ENCODE results near the gene COG2.

The COG2 gene

GRCh38 chr1:230641900-230642262 is 400 bp upstream of the COG2 start:
- no peaks in the 10 kb centered on the region for H3K9me3 ChIP-seq (ENCODE audit: control insufficient read depth, insufficient read depth, low read depth, low read length)
- POLR2A ChIA-PET: interaction anchor here (0.6 to 1.9 kb wide), 7 partner anchors 8 to 960 kb away, joined by 3 to 7 read pairs (median 3); partner anchors contain the start of genes GNPAT and PGBD5
- peaks cover 13% of the 10 kb centered on the region for H3K4me1 ChIP-seq (ENCODE audit: control insufficient read depth, insufficient read depth, low read length)
- TF ChIP-seq ZNF266 (tag by site-specific recombination; IDR thresholded peaks at IDR 0.05; ENCODE audit: low read depth): no peak
- peak; percentile 16; the same call in 1 of the 2 replicates for TF ChIP-seq ZNF785 (tag by site-specific recombination; IDR thresholded peaks at IDR 0.05)
- no peak overlapping the region; the same call in 1 of the 2 replicates for H3K27ac ChIP-seq (ENCODE audit: extremely low read depth, low read depth, low read length)
- H3K36me3 ChIP-seq (ENCODE audit: control insufficient read depth in 2 of 2, insufficient read depth in 1 of 2, low read length in 2 of 2): peaks cover 0 to 7% of the 10 kb centered on the region in 2 experiments; a peak in 1 of 3 replicates
- peak overlapping the region; percentile 37 for H3K4me3 ChIP-seq (ENCODE audit: low read depth, low read length)
- CTCF ChIA-PET: interaction anchor here (0.6 to 2.7 kb wide), 37 partner anchors 8 to 1781 kb away, joined by 3 to 30 read pairs (median 3); no protein-coding TSS in a partner anchor

GRCh38 chr1:230643908-230644307 is 1.6 kb downstream of the COG2 start:
- Histone ChIP-seq H3K36me3 (ENCODE audit: control insufficient read depth in 2 of 2, insufficient read depth in 1 of 2, low read length in 2 of 2) (peaks cover 0 to 7% of the 10 kb centered on the region in 2 experiments; a peak in 1 of 3 replicates), H3K9me3 (ENCODE audit: control insufficient read depth, insufficient read depth, low read depth, low read length) (no peaks in the 10 kb centered on the region), H3K4me3 (ENCODE audit: low read depth, low read length) (peak overlapping the region; percentile 3), H3K27ac (ENCODE audit: extremely low read depth, low read depth, low read length) (no peak overlapping the region), H3K4me1 (ENCODE audit: control insufficient read depth, insufficient read depth, low read length) (peaks cover 13% of the 10 kb centered on the region)
- ChIA-PET POLR2A (interaction anchor here (1.5 kb wide), 1 partner anchor 38 kb away, joined by 7 read pairs; no protein-coding TSS in a partner anchor), CTCF (interaction anchor here (0.6 to 2.7 kb wide), 6 partner anchors 8 to 154 kb away, joined by 3 to 30 read pairs (median 5); no protein-coding TSS in a partner anchor)
- no peak for TF ChIP-seq ZNF621 (tag by site-specific recombination; IDR thresholded peaks at IDR 0.05)
- no peak for TF ChIP-seq ZNF121 (tag by site-specific recombination; IDR thresholded peaks at IDR 0.05)
- peak; percentile 15; the same call in 1 of the 2 replicates for TF ChIP-seq CTCF (tag by site-specific recombination; IDR thresholded peaks at IDR 0.05)

GRCh38 chr1:230646710-230647302 is 4.5 kb downstream of the COG2 start:
- peaks cover 13% of the 10 kb centered on the region for H3K4me1 ChIP-seq (ENCODE audit: control insufficient read depth, insufficient read depth, low read length)
- TF ChIP-seq ZXDB (tag by site-specific recombination; IDR thresholded peaks at IDR 0.05): no peak
- TF ChIP-seq SCRT1 (tag by site-specific recombination; IDR thresholded peaks at IDR 0.05; ENCODE audit: borderline replicate concordance): peak; percentile 68; the same call in 1 of the 2 replicates
- TF ChIP-seq SCRT2 (tag by site-specific recombination; IDR thresholded peaks at IDR 0.05): peak; percentile 90
- TF ChIP-seq ZNF23 (tag by site-specific recombination; IDR thresholded peaks at IDR 0.05; ENCODE audit: borderline replicate concordance): no peak
- TF ChIP-seq PRDM1 (tag by site-specific recombination; IDR thresholded peaks at IDR 0.05): peak; percentile 34; the same call in 1 of the 2 replicates
- H3K36me3 ChIP-seq (ENCODE audit: control insufficient read depth in 2 of 2, insufficient read depth in 1 of 2, low read length in 2 of 2): peaks cover 0 to 7% of the 10 kb centered on the region in 2 experiments; a peak in 1 of 3 replicates
- ChIA-PET CTCF (no interaction called here), POLR2A (no interaction called here)
- no peak overlapping the region for H3K4me3 ChIP-seq (ENCODE audit: low read depth, low read length)
- H3K27ac ChIP-seq (ENCODE audit: extremely low read depth, low read depth, low read length): no peak overlapping the region
- no peaks in the 10 kb centered on the region for H3K9me3 ChIP-seq (ENCODE audit: control insufficient read depth, insufficient read depth, low read depth, low read length)

GRCh38 chr1:230647321-230647720 is 5.0 kb downstream of the COG2 start:
- H3K4me3 ChIP-seq (ENCODE audit: low read depth, low read length): no peak overlapping the region
- CTCF ChIA-PET: no interaction called here
- H3K27ac ChIP-seq (ENCODE audit: extremely low read depth, low read depth, low read length): no peak overlapping the region
- H3K9me3 ChIP-seq (ENCODE audit: control insufficient read depth, insufficient read depth, low read depth, low read length): no peaks in the 10 kb centered on the region
- no peak for TF ChIP-seq ZNF768 (tag by site-specific recombination; IDR thresholded peaks at IDR 0.05)
- TF ChIP-seq ZNF114 (tag by site-specific recombination; IDR thresholded peaks at IDR 0.05): no peak
- TF ChIP-seq MYNN (tag by site-specific recombination; IDR thresholded peaks at IDR 0.05; ENCODE audit: borderline replicate concordance): no peak
- POLR2A ChIA-PET: no interaction called here
- H3K4me1 ChIP-seq (ENCODE audit: control insufficient read depth, insufficient read depth, low read length): peaks cover 13% of the 10 kb centered on the region
- peaks cover 0 to 7% of the 10 kb centered on the region in 2 experiments; a peak in 1 of 3 replicates for H3K36me3 ChIP-seq (ENCODE audit: control insufficient read depth in 2 of 2, insufficient read depth in 1 of 2, low read length in 2 of 2)
